Mesenchymal stem cell (in vitro differentiated cells and primary cell): ENCODE results near the gene ACYP1.

ENCODE experiments used
- DNase-seq: peaks from one replicate; pipeline ENCODE4 v3.0.0-alpha.2; 2013
- H2AFZ ChIP-seq: one replicate; pipeline ENCODE4 v1.6.1; 2013; ENCODE audit warnings: low read depth, mild to moderate bottlenecking, control low read depth, inconsistent platforms, low read length, moderate library complexity
- H2AK5ac ChIP-seq: 2 replicates; pipeline ENCODE4 v1.6.1; 2013; ENCODE audit warnings: low read length, moderate library complexity, mild to moderate bottlenecking, inconsistent platforms; ENCODE audit not compliant: severe bottlenecking
- H2BK120ac ChIP-seq: one replicate; pipeline ENCODE4 v1.6.1; 2013; ENCODE audit warnings: low read depth, mild to moderate bottlenecking, inconsistent platforms, low read length, moderate library complexity
- H2BK12ac ChIP-seq, 2 experiments: one replicate each; pipeline ENCODE4 v1.6.1; 2013; ENCODE audit warnings: inconsistent platforms in 2 of 2, low read length in 2 of 2, mild to moderate bottlenecking in 2 of 2, moderate library complexity in 2 of 2, control low read depth in 1 of 2
- H2BK15ac ChIP-seq: one replicate; pipeline ENCODE4 v1.6.1; 2013; ENCODE audit warnings: mild to moderate bottlenecking, low read depth, inconsistent platforms; ENCODE audit not compliant: poor library complexity, severe bottlenecking
- H2BK5ac ChIP-seq: 2 replicates; pipeline ENCODE4 v1.6.1; 2013; ENCODE audit warnings: low read depth, mild to moderate bottlenecking, low read length, control low read depth, inconsistent platforms; ENCODE audit not compliant: poor library complexity, severe bottlenecking
- H3K14ac ChIP-seq, 2 experiments: one replicate each; pipeline ENCODE4 v1.6.1; 2013; ENCODE audit warnings: inconsistent platforms in 2 of 2, low read length in 2 of 2, control low read depth in 1 of 2, mild to moderate bottlenecking in 1 of 2, moderate library complexity in 1 of 2
- H3K18ac ChIP-seq, 2 experiments: one replicate each; pipeline ENCODE4 v1.6.1; 2013; ENCODE audit warnings: inconsistent platforms in 2 of 2, low read length in 2 of 2, control low read depth in 1 of 2, low read depth in 1 of 2, mild to moderate bottlenecking in 1 of 2
- H3K23ac ChIP-seq, 2 experiments: one replicate each; pipeline ENCODE4 v1.6.1; 2013; ENCODE audit warnings: inconsistent platforms in 2 of 2, low read length in 2 of 2, mild to moderate bottlenecking in 2 of 2, moderate library complexity in 2 of 2, control low read depth in 1 of 2
- H3K27ac ChIP-seq: 2 replicates; pipeline ENCODE4 v1.5.1; 2013; ENCODE audit warnings: mild to moderate bottlenecking, moderate library complexity, low read length, control low read depth, inconsistent platforms; ENCODE audit not compliant: poor library complexity, severe bottlenecking
- H3K27me3 ChIP-seq, 2 experiments: 2 replicates each; pipeline versions ENCODE4 v1.6.1 to v1.7.0; 2013; ENCODE audit warnings: low read length in 2 of 2, mild to moderate bottlenecking in 2 of 2, moderate library complexity in 2 of 2, control low read depth in 1 of 2, inconsistent platforms in 1 of 2; ENCODE audit not compliant: control insufficient read depth in 1 of 2, insufficient read depth in 1 of 2
- H3K36me3 ChIP-seq, 2 experiments: 2 replicates each; pipeline versions ENCODE4 v1.6.1 to v1.7.0; 2013; ENCODE audit warnings: low read length in 2 of 2, control low read depth in 1 of 2, inconsistent platforms in 1 of 2, low read depth in 1 of 2, mild to moderate bottlenecking in 1 of 2; ENCODE audit not compliant: insufficient read depth in 2 of 2, control insufficient read depth in 1 of 2
- H3K4ac ChIP-seq, 2 experiments: one replicate each; pipeline ENCODE4 v1.6.1; 2013; ENCODE audit warnings: inconsistent platforms in 2 of 2, low read length in 2 of 2, mild to moderate bottlenecking in 2 of 2, moderate library complexity in 2 of 2, control low read depth in 1 of 2, low read depth in 1 of 2
- H3K4me1 ChIP-seq: 2 replicates; pipeline ENCODE4 v1.6.1; 2013; ENCODE audit warnings: low read depth, low read length, control low read depth; ENCODE audit not compliant: control insufficient read depth, insufficient read depth
- H3K4me2 ChIP-seq: 2 replicates; pipeline ENCODE4 v1.6.1; 2013; ENCODE audit warnings: low read length, mild to moderate bottlenecking, inconsistent platforms; ENCODE audit not compliant: poor library complexity, severe bottlenecking
- H3K4me3 ChIP-seq, 2 experiments: 2 replicates each; pipeline versions ENCODE4 v1.5.1 to v1.7.0; 2013; ENCODE audit warnings: low read length in 2 of 2, mild to moderate bottlenecking in 2 of 2, control low read depth in 1 of 2, low read depth in 1 of 2; ENCODE audit not compliant: insufficient read depth in 1 of 2
- H3K79me1 ChIP-seq: replicated peaks from 2 replicates; pipeline ENCODE4 v1.6.1; 2013; ENCODE audit warnings: mild to moderate bottlenecking, control low read depth, low read length, inconsistent platforms; ENCODE audit not compliant: poor library complexity, severe bottlenecking
- H3K9ac ChIP-seq: 2 replicates; pipeline ENCODE4 v1.7.0; 2013; ENCODE audit warnings: mild to moderate bottlenecking, low read length, moderate library complexity
- H3K9me3 ChIP-seq: 2 replicates; pipeline ENCODE4 v1.7.0; 2013; ENCODE audit warnings: mild to moderate bottlenecking, low read length; ENCODE audit not compliant: control insufficient read depth
- H4K8ac ChIP-seq: one replicate; pipeline ENCODE4 v1.6.1; 2013; ENCODE audit warnings: inconsistent platforms, mild to moderate bottlenecking, low read length, moderate library complexity
- H4K91ac ChIP-seq: one replicate; pipeline ENCODE4 v1.6.1; 2013; ENCODE audit warnings: mild to moderate bottlenecking, low read length, inconsistent platforms
- WGBS: methylation state at CpG from one replicate; pipeline ENCODE4 v1.1.7; 2013; ENCODE audit warnings: mixed read lengths; 5-methylcytosine and 5-hydroxymethylcytosine counted together

ACYP1 gene

GRCh38 chr14:75094896-75095295, 31.1 kb upstream of the ACYP1 start:
- H3K4me1 ChIP-seq = no peaks in the 10 kb centered on the region
- H2BK12ac ChIP-seq = no peak overlapping the region
- no peak overlapping the region for H3K4me2 ChIP-seq
- H3K18ac ChIP-seq = no peak overlapping the region
- H2AFZ ChIP-seq = no peak overlapping the region
- H4K91ac ChIP-seq = no peak overlapping the region
- H3K27me3 ChIP-seq = no peaks in the 10 kb centered on the region
- H3K14ac ChIP-seq = no peak overlapping the region
- no peak overlapping the region for H3K23ac ChIP-seq
- peak overlapping the region; percentile 6 for H3K9ac ChIP-seq
- peaks cover 13 to 78% of the 10 kb centered on the region in 2 experiments for H3K36me3 ChIP-seq
- 97% methylated on average over 2 of the region's 3 CpGs for WGBS
- H2BK120ac ChIP-seq = no peak overlapping the region
- H3K4ac ChIP-seq = no peak overlapping the region
- no peak overlapping the region for H2BK15ac ChIP-seq
- no peak overlapping the region for H3K27ac ChIP-seq
- no peaks in the 10 kb centered on the region for H3K9me3 ChIP-seq
- DNase-seq = no peak
- H3K79me1 ChIP-seq = peaks cover 1% of the 10 kb centered on the region
- no peak overlapping the region for H4K8ac ChIP-seq
- no peak overlapping the region for H3K4me3 ChIP-seq
- no peak overlapping the region for H2AK5ac ChIP-seq
- no peak overlapping the region for H2BK5ac ChIP-seq

- no peak overlapping the region for H2BK5ac ChIP-seq
- no peak overlapping the region for H3K23ac ChIP-seq
- H3K79me1 ChIP-seq = no peaks in the 10 kb centered on the region
- no peaks in the 10 kb centered on the region for H3K4me1 ChIP-seq
- H3K36me3 ChIP-seq = peaks cover 16 to 65% of the 10 kb centered on the region in 2 experiments
- DNase-seq = no peak
- H2AK5ac ChIP-seq = no peak overlapping the region
- H3K4ac ChIP-seq = no peak overlapping the region
- no peak overlapping the region for H2BK15ac ChIP-seq
- no peak overlapping the region for H3K4me2 ChIP-seq
- H3K9ac ChIP-seq = no peak overlapping the region
- no peak overlapping the region for H2BK120ac ChIP-seq
- no peak overlapping the region for H3K27ac ChIP-seq
- H2BK12ac ChIP-seq = no peak overlapping the region
- H4K91ac ChIP-seq = no peak overlapping the region
- 95% methylated on average over 1 of the region's 2 CpGs for WGBS
- H3K18ac ChIP-seq = no peak overlapping the region
- H3K14ac ChIP-seq = no peak overlapping the region
- H4K8ac ChIP-seq = no peak overlapping the region
- H3K27me3 ChIP-seq = no peaks in the 10 kb centered on the region
- H3K9me3 ChIP-seq = no peaks in the 10 kb centered on the region
- no peak overlapping the region for H2AFZ ChIP-seq
- no peak overlapping the region for H3K4me3 ChIP-seq
Measured at GRCh38 chr14:75092698-75093097, 28.9 kb upstream of the ACYP1 start.

GRCh38 chr14:75091251-75091650, 27.4 kb upstream of the ACYP1 start:
- no peak overlapping the region for H3K14ac ChIP-seq
- no peak overlapping the region for H3K4me2 ChIP-seq
- no peak overlapping the region for H2AK5ac ChIP-seq
- no peak overlapping the region for H4K8ac ChIP-seq
- H3K4ac ChIP-seq = no peak overlapping the region
- H2AFZ ChIP-seq = no peak overlapping the region
- no peak overlapping the region for H3K27ac ChIP-seq
- no peak overlapping the region for H2BK120ac ChIP-seq
- H3K18ac ChIP-seq = no peak overlapping the region
- no peaks in the 10 kb centered on the region for H3K4me1 ChIP-seq
- no peak overlapping the region for H4K91ac ChIP-seq
- no peaks in the 10 kb centered on the region for H3K9me3 ChIP-seq
- no peaks in the 10 kb centered on the region for H3K79me1 ChIP-seq
- no peak for DNase-seq
- H3K27me3 ChIP-seq = no peaks in the 10 kb centered on the region
- H3K36me3 ChIP-seq = peaks cover 17 to 65% of the 10 kb centered on the region in 2 experiments
- no peak overlapping the region for H2BK12ac ChIP-seq
- H3K23ac ChIP-seq = no peak overlapping the region
- WGBS = 92% methylated on average over 8 of the region's 8 CpGs
- no peak overlapping the region for H3K4me3 ChIP-seq
- no peak overlapping the region for H3K9ac ChIP-seq
- H2BK15ac ChIP-seq = no peak overlapping the region
- H2BK5ac ChIP-seq = no peak overlapping the region

GRCh38 chr14:75090353-75090752, 26.5 kb upstream of the ACYP1 start:
- Histone ChIP-seq H2BK120ac (no peak overlapping the region), H2BK5ac (no peak overlapping the region), H3K79me1 (no peaks in the 10 kb centered on the region), H2BK15ac (no peak overlapping the region), H3K36me3 (peaks cover 19 to 64% of the 10 kb centered on the region in 2 experiments), H3K9ac (no peak overlapping the region), H3K9me3 (no peaks in the 10 kb centered on the region), H3K4ac (no peak overlapping the region), H4K91ac (no peak overlapping the region), H3K4me1 (no peaks in the 10 kb centered on the region), H3K23ac (no peak overlapping the region), H3K14ac (no peak overlapping the region), H3K18ac (no peak overlapping the region), H2AK5ac (no peak overlapping the region), H3K4me2 (no peak overlapping the region), H3K27me3 (no peaks in the 10 kb centered on the region), H2BK12ac (no peak overlapping the region), H2AFZ (no peak overlapping the region), H3K4me3 (no peak overlapping the region), H3K27ac (no peak overlapping the region), H4K8ac (no peak overlapping the region)
- no peak for DNase-seq
- whole genome bisulfite sequencing = 95% methylated on average over 3 of the region's 3 CpGs
